CD4-positive, alpha-beta T cell treated with Interleukin-2 at 100 ng/mL for 4 hours (primary cell): Measurements from ENCODE around the gene SCGB3A2.
"Not testable (repeated sequence)": the region's sequence is repeated elsewhere in the genome, so short reads cannot be mapped to it uniquely, and the experiment has no call there.

Source experiments
- DNase-seq: peaks from one replicate; pipeline ENCODE4 v3.0.0-alpha.2; 2020; ENCODE audit warnings: low spot score

Gene SCGB3A2

DNA sequence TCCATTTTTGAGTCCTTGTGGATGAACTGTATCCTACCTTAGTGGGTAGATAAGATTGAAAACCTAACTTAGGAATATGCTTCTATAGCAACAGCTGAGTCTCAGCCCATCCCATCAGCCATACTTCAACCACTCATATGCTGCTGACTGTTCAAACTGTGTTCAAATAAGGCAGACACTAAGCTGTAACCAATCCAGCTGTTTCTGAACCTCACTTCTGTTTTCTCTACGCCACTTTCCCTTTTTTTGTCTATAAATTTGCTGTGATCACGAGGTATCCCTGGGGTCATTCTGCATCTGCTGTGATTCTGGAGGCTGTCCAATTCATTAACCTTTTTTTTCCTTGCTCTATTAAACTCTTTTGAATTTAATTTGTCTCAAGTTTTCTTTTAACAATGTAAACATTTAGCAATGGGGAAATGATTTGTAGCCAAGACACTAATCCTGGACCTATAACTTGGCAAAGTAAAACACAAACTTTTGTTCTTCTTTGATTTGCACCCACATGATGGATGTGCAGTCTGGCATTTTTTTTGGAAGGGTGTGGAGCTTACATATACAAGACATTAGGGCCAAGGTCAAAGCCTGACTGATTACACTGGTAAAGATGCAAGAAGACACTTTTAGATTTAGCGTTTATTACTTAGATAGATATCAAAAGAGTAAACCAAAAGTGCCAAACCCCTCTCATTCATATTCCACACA is 14.9 kb upstream of the SCGB3A2 start:
- DNase-seq, result no peak

DNA sequence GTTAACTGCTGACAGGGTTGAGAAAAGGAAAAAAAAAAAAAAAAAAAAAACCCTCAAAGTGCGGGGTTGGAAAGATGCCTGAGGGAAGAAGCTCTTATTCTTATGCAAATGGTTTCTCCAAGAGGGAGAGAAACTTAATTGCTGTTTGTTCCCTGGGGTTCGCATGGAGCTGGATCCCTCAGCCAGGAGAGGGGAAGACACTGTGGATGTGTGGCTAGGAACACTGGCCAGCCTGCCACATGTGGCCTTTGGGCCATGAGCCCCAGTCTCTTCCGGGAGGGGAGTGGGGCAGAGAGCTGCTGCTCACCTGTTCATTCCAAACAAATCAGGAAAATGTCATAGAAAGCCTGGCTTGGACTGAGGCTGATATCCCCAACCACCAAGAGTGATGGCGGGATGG is 9.4 kb upstream of the SCGB3A2 start:
- DNase-seq, result no peak

DNA sequence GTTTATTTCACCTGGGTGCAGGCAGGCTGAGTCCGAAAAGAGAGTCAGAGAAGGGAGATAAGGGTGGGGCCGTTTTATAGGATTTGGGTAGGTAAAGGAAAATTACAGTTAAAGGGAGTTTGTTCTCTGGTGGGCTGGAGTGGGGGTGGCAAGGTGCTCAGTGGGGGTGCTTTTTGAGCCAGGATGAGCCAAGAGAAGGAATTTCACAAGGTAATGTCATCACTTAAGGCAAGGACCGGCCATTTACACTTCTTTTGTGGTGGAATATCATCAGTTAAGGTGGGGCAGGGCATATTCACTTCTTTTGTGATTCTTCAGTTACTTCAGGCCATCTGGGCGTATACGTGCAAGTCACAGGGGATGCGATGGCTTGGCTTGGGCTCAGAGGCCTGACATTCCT is 8.6 kb upstream of the SCGB3A2 start:
- DNase-seq, result not testable (repeated sequence)

DNA sequence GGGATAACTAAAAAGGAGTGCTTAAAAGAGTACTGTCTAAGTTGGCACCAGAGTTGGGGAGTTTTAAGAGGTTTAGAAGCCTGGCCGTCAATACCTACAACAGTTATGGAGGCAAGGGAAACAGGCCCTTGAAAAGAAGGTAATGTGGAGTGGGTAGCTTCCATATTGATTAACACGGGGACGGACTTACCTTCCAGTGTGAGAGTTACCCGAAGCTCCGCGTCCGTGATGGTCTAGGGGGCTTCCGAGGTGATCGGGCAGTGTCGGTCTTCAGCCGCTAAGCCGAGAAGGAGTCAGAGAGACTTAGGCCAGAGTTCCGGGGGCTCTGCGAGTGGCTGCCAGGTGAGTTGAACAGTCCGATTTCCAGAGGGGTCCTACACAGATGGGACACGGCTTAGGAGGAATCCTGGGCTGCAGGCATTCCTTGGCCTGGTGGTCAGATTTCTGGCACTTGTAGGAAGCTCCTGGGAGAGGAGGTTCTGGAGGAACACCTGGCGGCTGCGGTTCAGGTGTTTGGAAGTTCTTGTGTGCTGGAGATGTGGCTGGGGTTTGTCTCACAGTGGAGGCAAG is 6.4 kb upstream of the SCGB3A2 start:
- not testable (repeated sequence) for DNase-seq

DNA sequence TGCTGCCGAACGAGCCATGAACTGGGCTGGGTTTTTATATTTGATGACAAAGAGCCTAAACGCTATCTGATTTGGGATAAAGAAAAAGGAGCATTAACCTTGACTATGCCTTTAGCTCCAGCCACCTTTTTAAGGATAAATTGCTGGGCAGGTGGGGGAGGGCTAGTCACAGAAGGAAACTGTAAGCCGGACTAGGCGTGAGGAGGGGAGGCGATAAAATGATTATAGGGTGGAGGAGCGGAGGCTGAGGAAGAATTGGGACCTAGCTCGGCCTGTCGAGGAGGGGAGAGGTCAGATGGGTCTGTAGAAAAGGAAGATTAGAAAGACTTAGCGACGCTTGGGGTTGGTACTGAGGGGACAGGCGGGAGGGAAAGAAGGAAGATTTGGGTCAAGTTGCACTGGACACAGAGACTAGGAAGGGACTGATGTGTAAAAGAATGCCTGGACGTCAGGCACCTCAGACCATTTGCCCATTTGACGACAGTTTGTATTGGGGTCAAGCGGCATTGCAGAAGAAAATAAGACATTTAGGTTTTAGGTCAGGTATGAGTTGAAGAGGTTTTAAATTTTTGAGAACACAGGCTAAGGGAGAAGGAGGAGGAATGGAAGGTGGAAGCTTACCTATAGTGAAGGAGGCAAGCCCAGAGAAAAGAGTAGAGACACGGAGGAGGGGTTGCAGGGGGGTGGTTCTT is 5.6 kb upstream of the SCGB3A2 start:
- not testable (repeated sequence) for DNase-seq

DNA sequence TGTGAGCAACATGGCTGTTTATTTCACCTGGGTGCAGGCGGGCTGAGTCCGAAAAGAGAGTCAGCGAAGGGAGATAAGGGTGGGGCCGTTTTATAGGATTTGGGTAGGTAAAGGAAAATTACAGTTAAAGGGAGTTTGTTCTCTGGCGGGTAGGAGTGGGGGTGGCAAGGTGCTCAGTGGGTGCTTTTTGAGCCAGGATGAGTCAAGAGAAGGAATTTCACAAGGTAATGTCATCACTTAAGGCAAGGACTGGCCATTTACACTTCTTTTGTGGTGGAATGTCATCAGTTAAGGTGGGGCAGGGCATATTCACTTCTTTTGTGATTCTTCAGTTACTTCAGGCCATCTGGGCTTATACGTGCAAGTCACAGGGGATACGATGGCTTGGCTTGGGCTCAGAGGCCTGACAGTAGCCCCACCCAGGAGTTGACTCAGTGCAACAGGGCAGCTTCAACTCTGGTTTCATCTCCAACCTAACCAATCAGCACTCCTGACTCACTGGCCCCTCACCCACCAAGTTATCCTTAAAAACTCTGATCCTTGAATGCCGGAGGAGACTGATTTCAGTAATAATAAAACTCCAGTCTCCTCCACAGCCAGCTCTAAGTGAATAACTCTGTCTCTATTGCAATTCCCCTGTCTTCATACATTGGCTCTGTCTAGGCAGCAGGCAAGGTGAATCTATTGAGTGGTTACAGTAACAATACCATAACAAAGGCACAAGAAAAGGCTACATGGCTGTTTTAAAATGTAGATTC is 4.2 kb upstream of the SCGB3A2 start:
- not testable (repeated sequence) for DNase-seq

DNA sequence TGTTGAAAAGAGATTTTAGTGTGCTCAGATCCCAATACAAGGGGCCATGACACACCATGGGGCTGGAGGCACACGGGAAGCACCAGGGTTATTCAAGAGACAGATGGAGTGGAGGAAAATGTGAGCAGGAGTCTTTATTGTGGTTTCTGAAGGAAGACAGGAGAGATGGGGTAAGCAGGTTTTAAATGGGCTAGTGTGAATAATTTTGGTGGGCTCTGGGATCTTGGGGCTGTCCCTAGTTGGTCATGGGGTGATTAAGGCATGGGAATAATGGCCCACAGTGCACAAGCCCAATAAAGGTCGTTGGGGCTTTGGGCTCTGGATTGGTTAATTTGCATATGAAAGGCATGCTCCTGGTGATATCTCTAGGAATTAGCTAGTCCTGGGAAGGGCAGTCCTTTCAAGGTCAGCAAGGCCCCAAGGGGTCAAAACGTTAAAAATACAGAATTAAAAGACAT is 3.6 kb upstream of the SCGB3A2 start:
- no peak for DNase-seq

DNA sequence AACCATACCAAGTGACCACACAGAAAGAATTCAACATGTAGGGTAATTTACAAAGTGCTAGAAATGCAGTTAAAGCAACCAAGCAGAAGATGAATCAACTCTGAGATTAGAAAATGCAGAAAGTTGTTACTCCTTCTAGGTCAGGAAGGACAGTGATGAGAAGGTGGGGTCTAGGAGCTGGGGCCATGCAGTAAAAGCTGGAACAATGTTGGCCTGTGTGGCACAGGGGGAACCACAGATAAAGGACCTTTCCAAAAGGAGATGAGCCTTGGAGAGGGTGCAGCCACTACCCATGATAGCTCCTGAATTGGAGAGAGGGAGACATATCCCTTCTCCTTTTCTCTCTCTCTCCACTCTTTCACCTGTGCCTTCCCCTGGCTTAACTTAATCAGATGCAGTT is 2.4 kb upstream of the SCGB3A2 start:
- no peak for DNase-seq

DNA sequence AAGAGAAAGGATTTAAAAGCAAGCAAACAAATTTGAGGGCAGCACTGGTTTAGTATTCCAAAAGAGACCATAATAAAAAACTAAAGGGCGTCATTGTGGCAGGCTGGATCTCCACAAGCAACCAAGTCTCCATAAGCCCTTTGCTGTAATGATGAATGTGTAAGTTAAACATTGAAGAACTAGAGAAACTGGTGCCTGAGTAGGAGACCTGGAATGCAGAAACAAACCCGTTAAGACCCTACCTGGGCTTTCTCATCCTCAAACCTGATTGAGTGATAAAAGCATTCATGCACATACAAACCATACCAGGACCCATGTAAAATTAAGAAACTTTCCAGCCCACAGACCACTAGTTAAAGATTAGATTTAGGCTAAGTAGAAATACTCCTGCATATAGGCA is 1.9 kb upstream of the SCGB3A2 start:
- DNase-seq, result no peak

DNA sequence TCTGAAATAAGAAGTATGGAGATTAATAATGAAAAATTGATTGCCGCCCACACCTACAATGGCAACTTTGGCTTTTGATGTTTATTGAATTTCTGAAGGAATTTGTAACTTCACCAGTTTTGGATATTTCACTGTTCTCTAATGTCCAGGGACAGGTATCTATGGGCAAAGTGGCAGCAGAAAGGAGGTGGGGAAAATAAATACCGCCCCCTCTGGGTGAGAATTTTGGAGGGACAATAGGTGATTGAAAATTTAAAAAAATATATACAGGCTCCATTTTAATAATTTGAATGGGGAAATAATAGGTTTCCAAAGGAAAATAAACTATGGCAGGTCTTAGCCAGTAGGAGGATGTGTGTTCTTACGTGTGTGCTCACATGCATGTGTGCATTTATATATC is 1.3 kb downstream of the SCGB3A2 start:
- DNase-seq, result no peak

DNA sequence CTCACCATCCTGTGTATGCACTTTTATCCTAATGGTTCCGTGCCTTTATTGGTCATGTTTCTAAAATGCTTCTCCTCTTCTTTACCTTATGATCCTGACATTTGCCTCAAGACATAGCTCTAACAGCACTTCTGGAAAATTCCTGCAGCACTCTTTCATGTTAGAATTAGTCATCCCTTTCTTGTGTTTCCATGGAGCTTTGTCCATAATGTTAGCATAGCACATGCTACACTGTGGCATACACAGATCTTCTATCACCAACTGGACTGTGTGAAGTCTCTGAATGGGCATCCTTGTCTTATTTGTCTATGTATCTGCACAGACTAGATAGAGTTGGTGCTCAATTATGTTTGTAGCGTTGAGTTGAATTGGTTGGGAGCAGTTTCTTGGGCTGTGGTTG is 2.0 kb downstream of the SCGB3A2 start:
- DNase-seq, result no peak

DNA sequence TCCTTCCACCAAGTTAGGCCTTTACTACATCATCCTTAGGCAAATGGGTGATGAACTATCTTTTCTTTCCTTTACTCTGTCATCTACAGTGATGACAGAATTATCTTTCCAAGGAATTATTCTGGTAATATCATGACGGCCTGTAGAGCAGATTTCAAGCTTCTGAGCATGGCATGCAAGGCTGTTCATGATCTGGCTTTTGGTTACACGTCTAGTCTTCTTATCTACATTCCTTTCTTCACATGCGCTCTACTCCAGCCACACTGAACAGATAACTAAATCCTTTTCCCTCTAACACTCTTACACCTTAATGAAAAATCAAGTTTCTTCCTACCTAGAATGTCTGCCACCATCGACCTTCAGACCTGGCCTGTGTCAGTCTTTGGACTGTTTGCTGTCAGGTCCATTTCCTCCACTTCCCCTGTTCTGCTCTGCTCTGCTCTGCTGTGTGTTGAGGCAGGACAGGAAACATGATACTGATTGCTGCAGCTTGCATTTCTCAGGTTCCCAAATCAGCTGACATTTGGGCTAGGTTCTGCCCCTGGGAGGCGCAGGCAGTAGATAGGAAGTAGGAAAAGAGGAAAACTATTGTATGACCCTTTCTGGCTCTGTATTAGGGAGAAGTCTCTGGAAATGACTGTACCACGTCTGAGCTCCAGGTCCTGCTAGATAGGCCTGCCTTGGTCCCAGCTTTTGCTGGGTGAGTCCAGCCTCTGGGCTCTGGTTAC is 4.2 kb downstream of the SCGB3A2 start:
- DNase-seq, result no peak

DNA sequence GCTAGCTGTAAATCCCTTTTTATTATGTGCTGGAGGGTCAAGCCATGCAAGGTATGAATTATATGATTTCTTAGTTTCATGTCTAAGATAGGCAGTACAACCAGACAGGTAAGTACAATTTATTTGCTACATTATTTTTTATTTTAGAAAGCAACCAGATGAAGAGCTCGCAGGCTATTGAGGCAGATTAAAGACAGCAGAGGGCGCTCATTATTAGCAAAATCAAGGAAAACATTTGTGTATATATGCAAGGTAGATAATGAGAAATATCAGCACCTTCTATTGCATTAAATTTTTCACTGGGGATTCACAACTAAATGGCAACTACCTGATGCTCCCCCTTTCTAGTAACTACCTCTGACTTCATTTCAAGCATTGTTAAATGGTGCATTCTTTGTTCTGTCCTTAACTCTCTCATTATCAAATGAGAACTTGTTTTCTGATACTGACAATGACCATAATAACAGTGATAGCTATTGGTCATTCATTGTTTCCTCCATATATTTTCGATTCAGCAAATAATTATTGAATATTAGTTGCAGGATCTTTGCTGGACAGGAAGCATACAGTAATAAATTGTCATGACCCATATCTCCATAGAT is 8.6 kb downstream of the SCGB3A2 start:
- no peak for DNase-seq

DNA sequence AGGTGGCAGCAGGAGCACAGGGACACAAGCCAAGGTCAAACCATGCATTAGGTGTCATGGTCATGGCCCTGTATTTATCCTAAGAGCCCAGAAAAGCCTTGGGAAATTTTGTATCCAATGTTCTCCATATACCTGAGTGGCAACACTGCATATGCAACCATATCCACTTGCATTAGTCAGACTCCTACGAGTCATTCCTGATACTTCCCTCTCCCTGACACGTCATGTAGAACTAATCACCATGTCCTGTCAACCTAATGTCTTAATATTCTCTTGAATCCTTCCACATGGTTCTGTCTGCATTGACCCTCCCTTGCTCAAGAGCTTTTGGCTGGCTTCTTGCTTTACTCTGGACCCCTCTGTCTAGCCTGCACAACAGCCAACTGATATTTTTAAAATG is 9.4 kb downstream of the SCGB3A2 start:
- no peak for DNase-seq

DNA sequence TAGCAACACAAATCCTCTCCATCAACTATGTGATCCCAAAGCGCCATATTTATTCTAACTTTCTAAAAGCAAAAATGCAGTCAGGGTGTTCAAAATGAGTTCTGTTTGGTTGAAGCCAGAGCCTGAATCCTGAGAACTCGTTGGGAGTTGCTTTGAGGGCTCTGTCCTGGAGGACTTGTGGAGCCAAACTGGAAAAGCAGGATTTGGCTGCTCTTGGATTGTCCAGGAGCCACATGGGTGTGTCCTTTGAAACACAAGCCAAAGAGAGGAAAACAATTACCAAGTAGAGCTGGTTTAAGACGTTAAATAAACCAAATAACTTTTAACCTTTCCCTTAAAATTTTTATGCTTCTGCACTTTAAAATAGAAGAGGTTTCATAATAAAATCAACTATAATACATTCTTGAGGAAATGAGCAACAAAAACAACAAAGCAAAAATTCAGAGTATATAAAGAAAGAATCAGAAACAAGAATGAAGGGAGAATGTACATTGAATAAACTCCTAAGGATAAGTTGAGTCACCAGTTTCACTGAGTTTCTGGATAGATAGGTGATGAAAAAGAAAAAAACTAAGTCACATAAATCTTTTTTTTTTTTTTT is 14.3 kb downstream of the SCGB3A2 start:
- no peak for DNase-seq

DNA sequence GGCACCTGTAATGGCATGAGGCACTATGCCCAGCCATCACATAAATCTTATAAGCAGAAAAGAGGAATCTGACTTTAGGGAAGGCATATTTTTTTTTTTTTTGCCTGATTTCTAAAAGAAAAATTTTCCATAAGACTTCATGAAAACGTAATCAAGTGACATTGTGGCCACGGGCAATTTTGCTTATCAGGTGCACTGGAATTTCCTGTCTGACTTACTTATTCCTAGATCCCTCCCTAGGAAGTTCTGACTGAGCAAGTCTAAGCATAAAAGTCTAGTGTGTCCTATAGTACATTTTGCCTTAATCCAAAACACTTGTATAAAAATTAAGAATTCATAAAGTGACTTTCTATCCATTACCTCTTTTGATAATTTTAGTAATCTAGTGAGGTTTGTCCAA is 15.3 kb downstream of the SCGB3A2 start:
- no peak for DNase-seq

DNA sequence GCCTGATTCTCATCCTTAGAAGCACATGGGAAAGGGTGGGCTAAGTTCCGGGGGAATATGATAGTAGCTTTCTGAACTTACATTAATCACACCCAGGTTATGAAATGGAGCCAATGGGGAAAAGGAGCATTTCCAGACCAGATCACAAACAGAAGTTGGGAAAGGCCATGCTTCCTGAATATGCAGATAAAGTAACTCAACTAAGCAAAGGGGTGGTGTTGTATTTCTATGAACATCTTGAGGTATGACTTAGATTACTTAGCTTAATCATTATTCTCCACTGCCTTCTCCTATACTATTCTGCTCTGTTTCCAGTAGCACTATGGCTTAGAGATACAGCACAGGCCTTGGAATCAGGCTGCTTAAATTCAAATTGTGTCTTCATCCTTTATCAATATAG is 17.4 kb downstream of the SCGB3A2 start:
- DNase-seq, result no peak

DNA sequence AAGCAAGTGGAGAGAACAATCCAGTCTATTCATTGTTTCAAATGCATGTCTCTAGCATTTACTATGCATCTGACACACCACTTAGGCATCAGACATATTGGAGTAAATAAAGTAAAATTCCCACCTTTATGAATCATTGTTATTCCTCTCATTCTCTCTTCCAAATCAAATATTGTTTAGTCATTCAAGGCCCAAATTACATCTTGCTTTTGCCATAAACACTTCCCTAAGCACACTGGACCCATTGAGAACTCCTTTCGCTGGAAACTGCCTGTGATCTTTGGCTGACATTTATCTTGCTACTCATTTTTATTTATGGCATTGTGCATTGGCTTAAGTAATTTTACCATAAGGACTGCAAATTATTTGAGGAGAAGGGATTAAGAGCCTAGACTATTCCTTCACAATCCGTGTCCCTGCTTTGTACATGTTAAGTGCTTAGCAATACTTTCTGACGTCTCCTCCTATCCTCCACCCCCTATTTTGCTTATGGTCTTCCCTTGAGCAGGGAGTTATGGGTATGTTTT is 20.4 kb downstream of the SCGB3A2 start:
- DNase-seq, result no peak

DNA sequence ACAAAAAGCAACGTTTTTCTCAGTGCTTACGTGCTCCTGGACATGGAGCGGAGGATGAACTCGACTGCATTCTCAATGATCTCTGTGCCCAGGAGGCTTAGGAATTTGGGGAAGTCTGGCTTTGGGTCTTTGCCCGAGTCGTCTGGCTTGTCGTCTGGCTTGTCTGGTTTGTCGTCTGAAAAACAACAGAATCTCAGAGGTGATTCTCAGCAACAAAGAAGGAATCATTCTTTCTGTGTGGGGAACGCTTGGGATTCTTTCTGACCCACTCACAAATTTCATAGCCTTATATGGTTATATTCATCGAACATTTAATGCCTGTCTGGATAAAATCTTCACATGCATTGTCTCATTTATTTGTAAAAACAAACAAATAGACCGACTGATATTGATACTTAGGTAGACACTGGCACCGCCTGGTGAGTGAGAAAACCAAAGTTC is 23.1 kb downstream of the SCGB3A2 start:
- DNase-seq, result no peak

DNA sequence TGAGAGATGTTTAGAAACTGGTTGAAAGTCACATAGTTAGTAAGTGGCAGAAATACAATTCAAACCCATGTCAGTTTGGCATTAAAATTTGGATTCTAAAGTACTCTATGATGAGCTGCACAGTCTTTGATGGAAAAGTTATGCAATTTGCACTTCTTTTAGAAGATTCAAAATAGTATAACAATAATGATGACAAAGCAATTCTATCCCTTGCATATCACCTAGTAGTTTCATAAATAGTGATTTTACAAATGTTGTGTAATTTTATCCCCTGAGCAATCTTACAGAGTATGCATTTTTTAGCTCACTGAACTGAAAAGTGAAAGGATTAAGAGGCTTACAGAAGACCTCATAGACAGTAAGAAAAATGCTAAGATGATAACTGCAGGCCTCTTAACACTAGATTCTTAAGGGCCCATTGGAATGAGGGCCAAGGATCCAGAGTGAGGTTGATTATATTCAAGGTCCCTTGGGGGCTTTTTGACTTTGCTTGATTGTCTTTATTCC is 24.2 kb downstream of the SCGB3A2 start:
- DNase-seq, result no peak

DNA sequence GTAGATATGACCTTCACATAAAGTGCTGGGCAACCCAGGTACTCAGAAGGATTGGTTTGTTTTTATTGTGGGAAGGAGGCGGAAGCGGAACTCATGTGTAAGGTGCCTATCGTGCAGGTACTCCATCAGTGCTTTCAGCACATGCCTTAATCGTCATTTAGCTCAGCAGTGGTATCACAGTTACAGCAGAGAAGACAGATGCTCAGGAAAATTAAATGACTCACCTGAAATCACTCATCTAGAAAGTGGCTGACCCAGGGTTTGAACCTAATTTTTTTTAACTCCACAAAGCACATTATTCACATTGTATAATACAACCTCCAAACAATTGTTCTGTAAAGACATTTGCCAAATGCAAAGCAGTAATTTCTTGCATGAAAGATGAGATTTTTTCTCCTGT is 25.6 kb downstream of the SCGB3A2 start:
- DNase-seq, result no peak
